H1 (cell line): ENCODE measurements around the gene CPSF4L. TPM values are rescaled to one million over a fixed set of nuclear protein-coding genes. Genes with fewer than 3 reads are reported as not detected.

ENCODE experiments used
- CTCF ChIA-PET: fragments of 300-600 bp; sonication (Branson Sonifier 250); formaldehyde crosslinking; loops from one replicate; lab custom pipeline; 2021; ENCODE audit not compliant: partially characterized antibody; lab: Charles Lee
- POLR2A ChIA-PET: fragments of 300-600 bp; sonication (Branson Sonifier 250); formaldehyde crosslinking; loops from one replicate; lab custom pipeline; 2021; ENCODE audit warnings: inconsistent platforms; ENCODE audit not compliant: partially characterized antibody; lab: Charles Lee
- DNase-seq, 2 experiments: peaks; one replicate each; pipeline versions ENCODE4 v3.0.0 to v3.0.0-alpha.2; 2010 to 2022; ENCODE audit warnings: low spot score in 2 of 2, low read depth in 1 of 2, mixed read lengths in 1 of 2
- FAIRE-seq: peaks from 2 replicates; lab custom pipeline; 2011; peaks lifted over from hg19 to GRCh38; lab: Jason Lieb, UNC
- H2AFZ ChIP-seq: 2 replicates; pipeline ENCODE4 v1.8.1; 2012; ENCODE audit warnings: low read length, inconsistent platforms
- H2AK5ac ChIP-seq: 2 replicates; pipeline ENCODE4 v1.6.1; 2013; ENCODE audit warnings: low read depth, low read length
- H2BK120ac ChIP-seq: replicated peaks from 2 replicates; pipeline ENCODE3; 2013; ENCODE audit warnings: low read depth, low read length, inconsistent platforms
- H2BK12ac ChIP-seq: 2 replicates; pipeline ENCODE4 v1.6.1; 2013; ENCODE audit warnings: low read depth, low read length
- H2BK15ac ChIP-seq: 2 replicates; pipeline ENCODE4 v1.6.1; 2013; ENCODE audit warnings: low read length
- H2BK20ac ChIP-seq: 2 replicates; pipeline ENCODE4 v1.6.1; 2013; ENCODE audit warnings: low read length
- H2BK5ac ChIP-seq: 2 replicates; pipeline ENCODE4 v1.6.1; 2013; ENCODE audit warnings: low read depth, low read length
- H3K14ac ChIP-seq: 2 replicates; pipeline ENCODE4 v1.6.1; 2013; ENCODE audit warnings: inconsistent platforms; ENCODE audit not compliant: insufficient read length
- H3K18ac ChIP-seq: 2 replicates; pipeline ENCODE4 v1.6.1; 2013; ENCODE audit warnings: low read length; ENCODE audit errors: extremely low read depth
- H3K23ac ChIP-seq: 2 replicates; pipeline ENCODE4 v1.6.1; 2013; ENCODE audit warnings: inconsistent platforms; ENCODE audit not compliant: insufficient read length
- H3K23me2 ChIP-seq: 2 replicates; pipeline ENCODE4 v1.6.1; 2013; ENCODE audit warnings: low read depth, low read length
- H3K27ac ChIP-seq: 2 replicates; pipeline ENCODE4 v1.6.1; 2011; ENCODE audit warnings: low read depth, low read length, inconsistent platforms
- H3K27me3 ChIP-seq, 4 experiments: replicated peaks in 1 of 4; 1 replicate in 1 of 4; 2 replicates in 3 of 4; pipeline versions ENCODE4 v1.6.1 to v1.8.1; 2011 to 2013; ENCODE audit warnings: low read length in 3 of 4, mild to moderate bottlenecking in 3 of 4, inconsistent platforms in 2 of 4, mixed read lengths in 2 of 4, moderate library complexity in 1 of 4; ENCODE audit not compliant: control insufficient read depth in 3 of 4, insufficient read depth in 3 of 4; ENCODE audit errors: extremely low read depth in 1 of 4
- H3K36me3 ChIP-seq, 4 experiments: 2 replicates each; pipeline versions ENCODE4 v1.6.1 to v1.8.1; 2011 to 2013; ENCODE audit warnings: mild to moderate bottlenecking in 4 of 4, low read length in 3 of 4, moderate library complexity in 2 of 4, control low read depth in 1 of 4, inconsistent platforms in 1 of 4; ENCODE audit not compliant: insufficient read depth in 4 of 4, control insufficient read depth in 2 of 4
- H3K4ac ChIP-seq: replicated peaks from 2 replicates; pipeline ENCODE3; 2013; ENCODE audit warnings: low read length, low read depth, mixed read lengths, inconsistent platforms; ENCODE audit not compliant: insufficient read length
- H3K4me1 ChIP-seq, 4 experiments: replicated peaks in 1 of 4; 1 replicate in 1 of 4; 2 replicates in 3 of 4; pipeline versions ENCODE4 v1.6.1 to v1.8.1; 2011 to 2013; ENCODE audit warnings: low read length in 3 of 4, inconsistent platforms in 2 of 4, mixed read lengths in 1 of 4; ENCODE audit not compliant: insufficient read depth in 4 of 4, control insufficient read depth in 3 of 4
- H3K4me2 ChIP-seq, 2 experiments: 2 replicates each; pipeline versions ENCODE4 v1.6.1 to v1.8.1; 2011 to 2013; ENCODE audit warnings: low read depth in 2 of 2, low read length in 2 of 2, control low read depth in 1 of 2, inconsistent platforms in 1 of 2, mild to moderate bottlenecking in 1 of 2; ENCODE audit not compliant: insufficient read depth in 1 of 2
- H3K4me3 ChIP-seq, 4 experiments: fragments of 200-600, 300-600 bp in 1 of 4; sonication (generic), shearing (Covaris generic), sonication (Bioruptor Twin) in 1 of 4; 2 replicates each; pipeline versions ENCODE4 v1.5.1 to v1.8.1; 2011 to 2016; ENCODE audit warnings: low read length in 4 of 4, low read depth in 3 of 4, control low read depth in 2 of 4, inconsistent platforms in 2 of 4, mild to moderate bottlenecking in 2 of 4, mixed read lengths in 1 of 4, moderate library complexity in 1 of 4; ENCODE audit not compliant: insufficient read depth in 2 of 4; ENCODE audit errors: extremely low read depth in 1 of 4
- H3K56ac ChIP-seq: replicated peaks from 2 replicates; pipeline ENCODE3; 2013; ENCODE audit warnings: low read depth, mild to moderate bottlenecking, mixed read lengths, low read length, inconsistent platforms; ENCODE audit not compliant: insufficient read length
- H3K79me1 ChIP-seq: 2 replicates; pipeline ENCODE4 v1.6.1; 2013; ENCODE audit warnings: low read depth, low read length, control low read depth
- H3K79me2 ChIP-seq, 2 experiments: 2 replicates each; pipeline versions ENCODE4 v1.6.1 to v1.8.1; 2012 to 2013; ENCODE audit warnings: low read length in 2 of 2, mild to moderate bottlenecking in 2 of 2, inconsistent platforms in 1 of 2; ENCODE audit not compliant: insufficient read depth in 2 of 2, control insufficient read depth in 1 of 2
- H3K9ac ChIP-seq, 4 experiments: replicated peaks in 1 of 4; 1 replicate in 1 of 4; 2 replicates in 3 of 4; pipeline versions ENCODE4 v1.6.1 to v1.8.1; 2011 to 2013; ENCODE audit warnings: low read depth in 3 of 4, low read length in 3 of 4, control low read depth in 2 of 4, mild to moderate bottlenecking in 2 of 4, moderate library complexity in 2 of 4, inconsistent platforms in 1 of 4; ENCODE audit errors: extremely low read depth in 1 of 4
- H3K9me3 ChIP-seq, 2 experiments: 2 replicates each; pipeline versions ENCODE4 v1.6.1 to v1.8.1; 2012 to 2013; ENCODE audit warnings: mild to moderate bottlenecking in 2 of 2, moderate library complexity in 2 of 2, control low read depth in 1 of 2, inconsistent platforms in 1 of 2, low read depth in 1 of 2, low read length in 1 of 2, mixed read lengths in 1 of 2; ENCODE audit not compliant: insufficient read depth in 2 of 2
- H4K20me1 ChIP-seq, 2 experiments: replicated peaks in 1 of 2; 2 replicates each; pipeline versions ENCODE3 to v1.8.1; 2011 to 2013; ENCODE audit warnings: inconsistent platforms in 2 of 2, low read length in 2 of 2, mild to moderate bottlenecking in 1 of 2; ENCODE audit not compliant: insufficient read depth in 2 of 2, control insufficient read depth in 1 of 2
- H4K5ac ChIP-seq: 2 replicates; pipeline ENCODE4 v1.6.1; 2013; ENCODE audit warnings: low read length, low read depth, mixed read lengths, inconsistent platforms; ENCODE audit not compliant: insufficient read length
- H4K8ac ChIP-seq: 2 replicates; pipeline ENCODE4 v1.8.0; 2013; ENCODE audit warnings: mild to moderate bottlenecking, moderate library complexity, low read length, inconsistent platforms; ENCODE audit not compliant: insufficient read depth; ENCODE audit errors: extremely low read depth
- H4K91ac ChIP-seq: replicated peaks from 2 replicates; pipeline ENCODE3; 2013; ENCODE audit warnings: low read length, mixed read lengths, inconsistent platforms; ENCODE audit not compliant: insufficient read length
- GABPA ChIP-seq: IDR thresholded peaks from 2 replicates; pipeline ENCODE4 v1.6.1; 2011; ENCODE audit warnings: mild to moderate bottlenecking, low read length, moderate library complexity, borderline replicate concordance; ENCODE audit not compliant: insufficient read depth
- GTF2F1 ChIP-seq: IDR thresholded peaks from 2 replicates; pipeline ENCODE4 v1.6.1; 2012; ENCODE audit warnings: low read depth, low read length, improper control_type of control experiment, borderline replicate concordance
- HDAC2 ChIP-seq, 2 experiments: fragments of 300-600 bp in 1 of 2; sonication (generic) in 1 of 2; IDR thresholded peaks; 2 replicates each; pipeline ENCODE4 v1.6.1; 2011 to 2012; ENCODE audit warnings: low read depth in 2 of 2, low read length in 2 of 2, mild to moderate bottlenecking in 2 of 2, moderate library complexity in 2 of 2, borderline replicate concordance in 1 of 2, inconsistent platforms in 1 of 2
- HDAC6 ChIP-seq: IDR thresholded peaks from one replicate; pipeline ENCODE4 v1.7.1; 2012; ENCODE audit warnings: low read depth, mild to moderate bottlenecking, inconsistent platforms, low read length, moderate library complexity
- SAP30 ChIP-seq: fragments of 300-600 bp; sonication (generic); IDR thresholded peaks from 2 replicates; pipeline ENCODE4 v1.7.1; 2012; ENCODE audit warnings: low read length, moderate library complexity, mild to moderate bottlenecking, inconsistent platforms; ENCODE audit not compliant: insufficient read depth, insufficient replicate concordance
- SP2 ChIP-seq: IDR thresholded peaks from 2 replicates; pipeline ENCODE4 v1.6.1; 2012; ENCODE audit warnings: mild to moderate bottlenecking, low read length, inconsistent platforms
- TAF7 ChIP-seq: optimal IDR thresholded peaks from 2 replicates; pipeline ENCODE3; 2011; ENCODE audit warnings: low read depth, mild to moderate bottlenecking, inconsistent platforms, low read length, moderate library complexity, borderline replicate concordance
- WGBS, 2 experiments: shearing (Covaris generic) in 1 of 2; methylation state at CpG; one replicate each; pipeline versions ENCODE4 v1.1.6 to v1.1.7; 2013 to 2015; ENCODE audit warnings: low lambda C conversion rate in 2 of 2, mixed read lengths in 2 of 2, inconsistent platforms in 1 of 2, low coverage in 1 of 2, missing lambda C conversion rate in 1 of 2; ENCODE audit not compliant: insufficient replicate concordance in 2 of 2, insufficient coverage in 1 of 2, insufficient read length in 1 of 2; ENCODE audit errors: extremely low coverage in 1 of 2, missing lambda C conversion rate in 1 of 2; 5-methylcytosine and 5-hydroxymethylcytosine counted together
- polyA plus RNA-seq, 7 experiments: library from polyadenylated mRNA; depleted of rRNA in 3 of 7; stranded (reverse) in 5 of 7; unstranded in 2 of 7; fragments of >200 nt in 5 of 7; fragments of 200-250 nt in 2 of 7; gene quantifications; 1 replicate in 5 of 7; 2 replicates in 1 of 7; 4 replicates in 1 of 7; pipeline versions ENCODE4 v1.2.1 to v1.2.3, GENCODE V29; 2011 to 2013; ENCODE audit warnings: missing spikeins in 2 of 7, mixed read lengths in 2 of 7
- total RNA-seq: library from RNA; stranded (reverse); fragmentation: NEBNext Ultra II Directional; extraction: Animal tissue kit (Norgen Biotek cat#: 25700); gene quantifications from 2 replicates; pipeline ENCODE4 v1.2.1, GENCODE V29; 2021
- TF ChIP-seq, protein P1 (sequence below), 3 experiments: IDR thresholded peaks; 1 replicate in 2 of 3; 2 replicates in 1 of 3; pipeline versions ENCODE4 v1.5.1 to v1.6.1; 2011; ENCODE audit warnings: low read length in 3 of 3, mild to moderate bottlenecking in 3 of 3, inconsistent platforms in 2 of 3, low read depth in 1 of 3, moderate library complexity in 1 of 3; ENCODE audit not compliant: insufficient read depth in 1 of 3; ENCODE audit errors: control extremely low read depth in 1 of 3
- TF ChIP-seq, protein P2 (sequence below): IDR thresholded peaks from 2 replicates; pipeline ENCODE4 v1.6.1; 2012; ENCODE audit warnings: low read length, inconsistent platforms

CPSF4L gene
- total and polyA plus RNA-seq, 2 of the 8 experiments (the other 6 are each of a cell fraction or from before 2014, with no cell fraction given), result not detected

DNA sequence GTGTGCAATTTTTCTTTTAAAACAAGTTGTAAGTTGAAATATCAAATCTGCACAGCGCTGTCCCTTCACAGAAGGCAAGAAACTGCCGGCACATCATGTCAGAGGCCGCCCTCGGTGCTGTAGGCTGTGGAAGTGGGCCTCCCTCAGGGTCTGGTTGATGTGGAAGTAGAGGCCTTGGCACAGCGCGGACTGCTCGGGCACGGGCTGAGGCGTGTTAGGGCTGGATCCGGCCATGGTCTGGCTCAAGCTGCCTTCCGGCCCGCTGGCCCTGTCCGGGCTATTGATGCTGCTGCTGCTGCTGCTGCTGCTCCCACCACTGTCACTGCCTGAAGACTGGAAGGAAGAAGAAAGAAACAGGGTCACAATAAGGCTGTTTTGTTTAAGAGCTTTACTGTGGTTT, 52.2 kb downstream of the CPSF4L start:
- no peak overlapping the region for H2BK20ac ChIP-seq
- no peaks in the 10 kb centered on the region for H3K4me1 ChIP-seq
- no peaks in the 10 kb centered on the region for H3K9me3 ChIP-seq
- no peak overlapping the region for H4K91ac ChIP-seq
- DNase-seq (no peak), FAIRE-seq (no peak)
- H2BK120ac ChIP-seq, result no peak overlapping the region
- H2BK5ac ChIP-seq, result no peak overlapping the region
- no peak overlapping the region for H3K27ac ChIP-seq
- H2AFZ ChIP-seq, result no peak overlapping the region
- H3K27me3 ChIP-seq, result no peaks in the 10 kb centered on the region
- H2AK5ac ChIP-seq, result no peak overlapping the region
- no peak overlapping the region for H3K56ac ChIP-seq
- no peak overlapping the region for H3K4ac ChIP-seq
- ChIA-PET CTCF (interaction anchor here (1.4 to 2.5 kb wide), 2 partner anchors 8 to 161 kb away, joined by 3 to 9 read pairs; no protein-coding TSS in a partner anchor), POLR2A (no interaction called here)
- H3K79me1 ChIP-seq, result no peaks in the 10 kb centered on the region
- no peak overlapping the region for H2BK15ac ChIP-seq
- no peak overlapping the region for H2BK12ac ChIP-seq
- H3K36me3 ChIP-seq, result peaks cover 16 to 56% (median 40%) of the 10 kb centered on the region in 4 experiments; a peak in 7 of 8 replicates
- TF ChIP-seq GTF2F1 (no peak), SAP30 (no peak), TAF7 (no peak), GABPA (no peak), HDAC2 (IDR thresholded peaks at IDR 0.05; ENCODE audit: borderline replicate concordance in 1 of 2, low read depth in 2 of 2, low read length in 2 of 2) (no peak), SP2 (no peak), HDAC6 (no peak)
- TF ChIP-seq, protein P1, sequence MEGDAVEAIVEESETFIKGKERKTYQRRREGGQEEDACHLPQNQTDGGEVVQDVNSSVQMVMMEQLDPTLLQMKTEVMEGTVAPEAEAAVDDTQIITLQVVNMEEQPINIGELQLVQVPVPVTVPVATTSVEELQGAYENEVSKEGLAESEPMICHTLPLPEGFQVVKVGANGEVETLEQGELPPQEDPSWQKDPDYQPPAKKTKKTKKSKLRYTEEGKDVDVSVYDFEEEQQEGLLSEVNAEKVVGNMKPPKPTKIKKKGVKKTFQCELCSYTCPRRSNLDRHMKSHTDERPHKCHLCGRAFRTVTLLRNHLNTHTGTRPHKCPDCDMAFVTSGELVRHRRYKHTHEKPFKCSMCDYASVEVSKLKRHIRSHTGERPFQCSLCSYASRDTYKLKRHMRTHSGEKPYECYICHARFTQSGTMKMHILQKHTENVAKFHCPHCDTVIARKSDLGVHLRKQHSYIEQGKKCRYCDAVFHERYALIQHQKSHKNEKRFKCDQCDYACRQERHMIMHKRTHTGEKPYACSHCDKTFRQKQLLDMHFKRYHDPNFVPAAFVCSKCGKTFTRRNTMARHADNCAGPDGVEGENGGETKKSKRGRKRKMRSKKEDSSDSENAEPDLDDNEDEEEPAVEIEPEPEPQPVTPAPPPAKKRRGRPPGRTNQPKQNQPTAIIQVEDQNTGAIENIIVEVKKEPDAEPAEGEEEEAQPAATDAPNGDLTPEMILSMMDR (IDR thresholded peaks at IDR 0.05; ENCODE audit: control extremely low read depth in 1 of 3, insufficient read depth in 1 of 3, low read depth in 1 of 3, low read length in 3 of 3), result no peak
- TF ChIP-seq, protein P2, sequence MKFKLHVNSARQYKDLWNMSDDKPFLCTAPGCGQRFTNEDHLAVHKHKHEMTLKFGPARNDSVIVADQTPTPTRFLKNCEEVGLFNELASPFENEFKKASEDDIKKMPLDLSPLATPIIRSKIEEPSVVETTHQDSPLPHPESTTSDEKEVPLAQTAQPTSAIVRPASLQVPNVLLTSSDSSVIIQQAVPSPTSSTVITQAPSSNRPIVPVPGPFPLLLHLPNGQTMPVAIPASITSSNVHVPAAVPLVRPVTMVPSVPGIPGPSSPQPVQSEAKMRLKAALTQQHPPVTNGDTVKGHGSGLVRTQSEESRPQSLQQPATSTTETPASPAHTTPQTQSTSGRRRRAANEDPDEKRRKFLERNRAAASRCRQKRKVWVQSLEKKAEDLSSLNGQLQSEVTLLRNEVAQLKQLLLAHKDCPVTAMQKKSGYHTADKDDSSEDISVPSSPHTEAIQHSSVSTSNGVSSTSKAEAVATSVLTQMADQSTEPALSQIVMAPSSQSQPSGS, result no peak
- peaks cover 0 to 18% of the 10 kb centered on the region in 2 experiments; a peak in 2 of 4 replicates for H3K79me2 ChIP-seq
- H4K20me1 ChIP-seq, result peaks cover 2 to 6% of the 10 kb centered on the region in 2 experiments
- 95% methylated on average over 13 of the region's 13 CpGs; no CpG with 5 or more reads in 1 of the 2 experiments for WGBS, 2 experiments
- H4K5ac ChIP-seq, result no peak overlapping the region
- no peak overlapping the region for H3K18ac ChIP-seq
- no peaks in the 10 kb centered on the region for H3K23me2 ChIP-seq
- H3K4me3 ChIP-seq, result no peak overlapping the region
- H3K4me2 ChIP-seq, result no peak overlapping the region
- H3K9ac ChIP-seq, result no peak overlapping the region
- no peak overlapping the region for H4K8ac ChIP-seq
- H3K23ac ChIP-seq, result no peak overlapping the region
- no peak overlapping the region for H3K14ac ChIP-seq
